Measurements from ENCODE around the gene TEX12. TPM values are rescaled to one million over a fixed set of nuclear protein-coding genes. Genes with fewer than 3 reads are reported as not detected.

Gene TEX12
- total RNA-seq, 1 donor from 2014 or later: not detected

GRCh38 chr11:112219476-112220232 lies 52.5 kb downstream of the TEX12 start:
- peak; percentile 82 for TF ChIP-seq CTCF (IDR thresholded peaks at IDR 0.05)
- Mint-ChIP-seq H3K36me3 (ENCODE audit: unreplicated experiment) (no peaks in the 10 kb centered on the region), H3K9me3 (ENCODE audit: unreplicated experiment) (no peaks in the 10 kb centered on the region), H3K27ac (ENCODE audit: unreplicated experiment) (no peak overlapping the region), H3K4me1 (ENCODE audit: unreplicated experiment) (peaks cover 12% of the 10 kb centered on the region), H3K4me3 (ENCODE audit: unreplicated experiment) (no peak overlapping the region), H3K27me3 (ENCODE audit: unreplicated experiment) (no peaks in the 10 kb centered on the region)
- DNase-seq (ENCODE audit: extremely low spot score, unreplicated experiment): no peak

- Mint-ChIP-seq H3K4me3 (ENCODE audit: unreplicated experiment) (no peak overlapping the region), H3K36me3 (ENCODE audit: unreplicated experiment) (no peaks in the 10 kb centered on the region), H3K9me3 (ENCODE audit: unreplicated experiment) (no peaks in the 10 kb centered on the region), H3K27me3 (ENCODE audit: unreplicated experiment) (no peaks in the 10 kb centered on the region), H3K27ac (ENCODE audit: unreplicated experiment) (peak overlapping the region; percentile 45), H3K4me1 (ENCODE audit: unreplicated experiment) (peaks cover 11% of the 10 kb centered on the region)
- no peak for TF ChIP-seq CTCF (IDR thresholded peaks at IDR 0.05)
- DNase-seq (ENCODE audit: extremely low spot score, unreplicated experiment): no peak
Observed at GRCh38 chr11:112221274-112221835, 54.2 kb downstream of the TEX12 start.

Other genes with a start within 250 kb of the TEX12 start
- 0.42 and 0.62 TPM in 2 replicates for gene C11orf52, start 248.5 kb upstream of the TEX12 start, total RNA-seq
- gene DIXDC1, start 230.0 kb upstream of the TEX12 start, total RNA-seq: 9.7 and 10.6 TPM in 2 replicates
- gene DLAT, start 142.0 kb upstream of the TEX12 start, total RNA-seq: 26.3 and 26.4 TPM in 2 replicates
- gene PIH1D2, start 93.4 kb upstream of the TEX12 start, total RNA-seq: 2.0 and 2.3 TPM in 2 replicates
- gene NKAPD1, start 93.1 kb upstream of the TEX12 start, total RNA-seq: 23.1 and 24.6 TPM in 2 replicates
- 59.4 and 64.0 TPM in 2 replicates for gene TIMM8B, start 80.6 kb upstream of the TEX12 start, total RNA-seq
- gene SDHD, start 80.5 kb upstream of the TEX12 start, total RNA-seq: 71.6 and 82.0 TPM in 2 replicates
- 0.59 and 0.68 TPM in 2 replicates for gene IL18, start 3.3 kb upstream of the TEX12 start, total RNA-seq
- 1.4 and 1.5 TPM in 2 replicates for gene BCO2, start 8.1 kb downstream of the TEX12 start, total RNA-seq
- 38.7 and 44.0 TPM in 2 replicates for gene PTS, start 59.1 kb downstream of the TEX12 start, total RNA-seq
- gene PLET1, start 93.5 kb downstream of the TEX12 start, total RNA-seq: not detected in 2 replicates

Data from osteocyte (in vitro differentiated cells).